Common myeloid progenitor, CD34-positive (primary cell): ENCODE measurements around the gene PDGFRB.

ENCODE experiments used
- CTCF ChIA-PET: fragments of 350-600 bp; sonication (Branson Sonifier 250); formaldehyde crosslinking; loops from one replicate; lab custom pipeline; 2021; ENCODE audit warnings: antibody characterized with exemption; lab: Charles Lee
- POLR2A ChIA-PET: fragments of 350-600 bp; sonication (Branson Sonifier 250); formaldehyde crosslinking; loops from one replicate; lab custom pipeline; 2021; ENCODE audit warnings: antibody characterized with exemption; lab: Charles Lee
- DNase-seq, 3 donors: peaks; one replicate each; pipeline versions ENCODE4 v3.0.0 to v3.0.0-alpha.2; 2013
- H3K27ac ChIP-seq, 2 experiments: 1 replicate in 1 of 2; 2 replicates in 1 of 2; pipeline ENCODE4 v1.7.0; 2013; ENCODE audit warnings: inconsistent platforms in 2 of 2, low read length in 2 of 2, mild to moderate bottlenecking in 2 of 2, low read depth in 1 of 2, moderate library complexity in 1 of 2; ENCODE audit not compliant: severe bottlenecking in 2 of 2, insufficient read depth in 1 of 2, poor library complexity in 1 of 2
- H3K27me3 ChIP-seq, 5 experiments: replicated peaks in 2 of 5; 1 replicate in 3 of 5; 2 replicates in 2 of 5; pipeline versions ENCODE4 v1.6.1 to v1.7.0; 2013; ENCODE audit warnings: low read length in 4 of 5, mild to moderate bottlenecking in 2 of 5, moderate library complexity in 2 of 5, inconsistent platforms in 1 of 5; ENCODE audit not compliant: insufficient read depth in 5 of 5, control insufficient read depth in 4 of 5
- H3K36me3 ChIP-seq, 4 experiments: 1 replicate in 2 of 4; 2 replicates in 2 of 4; pipeline versions ENCODE4 v1.6.1 to v1.7.0; 2013; ENCODE audit warnings: low read length in 3 of 4, control low read depth in 1 of 4, mild to moderate bottlenecking in 1 of 4; ENCODE audit not compliant: control insufficient read depth in 4 of 4, insufficient read depth in 4 of 4
- H3K4me1 ChIP-seq, 4 experiments: 1 replicate in 3 of 4; 2 replicates in 1 of 4; pipeline versions ENCODE4 v1.6.1 to v1.7.1; 2013; ENCODE audit warnings: low read length in 3 of 4, mild to moderate bottlenecking in 3 of 4, control low read depth in 1 of 4, inconsistent platforms in 1 of 4, moderate library complexity in 1 of 4; ENCODE audit not compliant: control insufficient read depth in 4 of 4, insufficient read depth in 4 of 4; ENCODE audit errors: control extremely low read depth in 1 of 4
- H3K4me3 ChIP-seq, 7 experiments: 1 replicate in 4 of 7; 2 replicates in 3 of 7; pipeline versions ENCODE4 v1.5.1 to v1.7.0; 2013; ENCODE audit warnings: mild to moderate bottlenecking in 7 of 7, low read length in 6 of 7, moderate library complexity in 6 of 7, inconsistent platforms in 2 of 7, low read depth in 2 of 7, control low read depth in 1 of 7; ENCODE audit not compliant: insufficient read depth in 4 of 7, control insufficient read depth in 1 of 7; ENCODE audit errors: extremely low read depth in 1 of 7
- H3K9me3 ChIP-seq, 5 experiments: 1 replicate in 4 of 5; 2 replicates in 1 of 5; pipeline versions ENCODE4 v1.6.1 to v1.7.1; 2013; ENCODE audit warnings: low read length in 4 of 5, mild to moderate bottlenecking in 2 of 5, inconsistent platforms in 1 of 5, low read depth in 1 of 5, moderate library complexity in 1 of 5; ENCODE audit not compliant: control insufficient read depth in 4 of 5, insufficient read depth in 2 of 5; ENCODE audit errors: control extremely low read depth in 1 of 5
- WGBS: methylation state at CpG from one replicate; pipeline ENCODE4 v1.1.5; 2013; ENCODE audit not compliant: insufficient coverage; 5-methylcytosine and 5-hydroxymethylcytosine counted together

The PDGFRB gene

GRCh38 chr5:150183436-150183835 lies 27.8 kb upstream of the PDGFRB start:
- 95% methylated on average over 12 of the region's 12 CpGs for WGBS
- no peaks in the 10 kb centered on the region for H3K36me3 ChIP-seq
- CTCF ChIA-PET, result interaction anchor here (1.6 kb wide), 1 partner anchor 15 kb away, joined by 4 read pairs; no protein-coding TSS in a partner anchor

GRCh38 chr5:150182774-150183173 lies 27.1 kb upstream of the PDGFRB start:
- ChIA-PET CTCF (interaction anchor here (0.8 kb wide), 1 partner anchor 36 kb away, joined by 3 read pairs; no protein-coding TSS in a partner anchor), POLR2A (no interaction called here)
- no peaks in the 10 kb centered on the region for H3K36me3 ChIP-seq
- peaks cover 0 to 5% (median 0%) of the 10 kb centered on the region in 5 experiments for H3K27me3 ChIP-seq
- no peaks in the 10 kb centered on the region for H3K9me3 ChIP-seq
- no peak for DNase-seq
- H3K4me1 ChIP-seq, result peaks cover 0 to 9% (median 0%) of the 10 kb centered on the region in 4 experiments
- no peak overlapping the region for H3K27ac ChIP-seq
- H3K4me3 ChIP-seq, result no peak overlapping the region
- 96% methylated on average over 10 of the region's 10 CpGs for WGBS

More at GRCh38 chr5:150183436-150183835, 27.8 kb upstream of the PDGFRB start:
- DNase-seq, result no peak
- Histone ChIP-seq H3K27ac (no peak overlapping the region), H3K4me1 (peaks cover 0 to 9% (median 0%) of the 10 kb centered on the region in 4 experiments), H3K4me3 (no peak overlapping the region), H3K27me3 (peaks cover 0 to 8% (median 5%) of the 10 kb centered on the region in 5 experiments), H3K9me3 (no peaks in the 10 kb centered on the region)
- POLR2A ChIA-PET, result no interaction called here

DNA sequence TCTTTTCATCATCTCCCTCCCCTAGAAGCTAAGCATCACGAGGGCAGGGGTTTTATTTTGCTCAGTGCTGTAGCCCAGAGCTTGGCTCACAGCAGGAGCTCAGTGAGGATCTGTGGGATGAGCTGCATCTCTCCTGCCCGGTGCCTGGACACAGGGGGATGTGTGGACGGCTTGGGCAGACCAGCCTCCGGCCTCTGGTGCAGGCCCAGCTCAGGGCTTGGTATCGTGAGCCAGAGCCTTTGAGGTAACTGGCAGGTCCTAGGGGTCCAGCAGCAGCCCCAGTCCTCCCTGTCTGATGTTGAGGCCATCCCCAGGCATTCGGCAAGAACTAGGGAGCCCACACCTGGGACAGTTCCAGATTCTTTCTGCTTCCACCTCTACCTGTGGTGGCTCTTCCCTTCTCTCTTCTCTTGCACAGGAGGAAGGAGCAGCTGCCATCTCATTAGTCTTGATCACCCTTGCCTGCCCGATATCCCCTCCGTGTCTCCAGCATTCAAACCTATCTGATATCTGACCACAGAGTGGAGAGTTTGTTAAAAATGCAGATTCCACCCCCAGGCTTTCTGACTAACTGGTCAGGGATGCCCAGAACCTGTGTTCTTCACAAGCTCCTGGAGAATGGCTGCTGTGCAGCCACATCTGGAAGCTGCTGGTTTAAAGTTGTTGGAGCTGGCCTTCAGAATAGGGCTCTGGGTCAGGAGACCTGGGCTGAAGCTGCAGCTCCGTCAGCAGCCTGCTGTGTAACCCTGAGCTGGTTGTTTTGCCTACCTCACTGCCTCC lies 26.3 kb upstream of the PDGFRB start:
- CTCF ChIA-PET, result interaction anchor here (0.6 to 1.5 kb wide), 5 partner anchors 9 to 37 kb away, joined by 3 to 4 read pairs (median 3); no protein-coding TSS in a partner anchor
- H3K27ac ChIP-seq, result no peak overlapping the region

DNA sequence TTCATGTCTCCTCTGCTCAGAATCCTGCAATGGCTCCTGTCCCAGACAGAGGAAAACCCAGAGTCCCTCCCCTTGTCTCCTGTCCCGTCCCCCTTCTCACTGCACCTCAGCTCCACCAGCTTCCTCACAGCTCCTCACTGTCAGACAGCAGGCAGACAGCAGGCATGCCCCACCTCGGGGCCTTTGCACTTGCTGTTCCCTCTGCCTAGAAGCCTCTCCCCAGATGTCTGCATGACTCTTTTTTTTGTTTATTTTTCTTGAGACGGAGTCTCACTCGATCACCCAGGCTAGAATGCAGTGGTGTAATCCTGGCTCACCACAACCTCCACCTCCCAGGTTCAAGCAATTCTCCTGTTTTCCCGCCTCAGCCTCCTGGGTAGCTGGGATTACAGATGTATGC lies 25.4 kb upstream of the PDGFRB start:
- 90% methylated on average over 3 of the region's 5 CpGs for WGBS
- Histone ChIP-seq H3K36me3 (no peaks in the 10 kb centered on the region), H3K27me3 (no peaks in the 10 kb centered on the region), H3K27ac (no peak overlapping the region), H3K9me3 (no peaks in the 10 kb centered on the region), H3K4me3 (no peak overlapping the region), H3K4me1 (peaks cover 0 to 9% (median 0%) of the 10 kb centered on the region in 4 experiments)
- CTCF ChIA-PET, result interaction anchor here (0.8 to 1.5 kb wide), 6 partner anchors 8 to 38 kb away, joined by 3 to 4 read pairs (median 3); no protein-coding TSS in a partner anchor
- DNase-seq, result no peak
- POLR2A ChIA-PET, result no interaction called here

More for the DNA sequence above, 26.3 kb upstream of the PDGFRB start:
- WGBS, result 100% methylated on average over 5 of the region's 9 CpGs
- Histone ChIP-seq H3K27me3 (peaks cover 0 to 2% (median 0%) of the 10 kb centered on the region in 5 experiments), H3K9me3 (no peaks in the 10 kb centered on the region), H3K36me3 (no peaks in the 10 kb centered on the region), H3K4me3 (no peak overlapping the region), H3K4me1 (peaks cover 0 to 9% (median 0%) of the 10 kb centered on the region in 4 experiments)
- DNase-seq, result no peak
- POLR2A ChIA-PET, result no interaction called here

DNA sequence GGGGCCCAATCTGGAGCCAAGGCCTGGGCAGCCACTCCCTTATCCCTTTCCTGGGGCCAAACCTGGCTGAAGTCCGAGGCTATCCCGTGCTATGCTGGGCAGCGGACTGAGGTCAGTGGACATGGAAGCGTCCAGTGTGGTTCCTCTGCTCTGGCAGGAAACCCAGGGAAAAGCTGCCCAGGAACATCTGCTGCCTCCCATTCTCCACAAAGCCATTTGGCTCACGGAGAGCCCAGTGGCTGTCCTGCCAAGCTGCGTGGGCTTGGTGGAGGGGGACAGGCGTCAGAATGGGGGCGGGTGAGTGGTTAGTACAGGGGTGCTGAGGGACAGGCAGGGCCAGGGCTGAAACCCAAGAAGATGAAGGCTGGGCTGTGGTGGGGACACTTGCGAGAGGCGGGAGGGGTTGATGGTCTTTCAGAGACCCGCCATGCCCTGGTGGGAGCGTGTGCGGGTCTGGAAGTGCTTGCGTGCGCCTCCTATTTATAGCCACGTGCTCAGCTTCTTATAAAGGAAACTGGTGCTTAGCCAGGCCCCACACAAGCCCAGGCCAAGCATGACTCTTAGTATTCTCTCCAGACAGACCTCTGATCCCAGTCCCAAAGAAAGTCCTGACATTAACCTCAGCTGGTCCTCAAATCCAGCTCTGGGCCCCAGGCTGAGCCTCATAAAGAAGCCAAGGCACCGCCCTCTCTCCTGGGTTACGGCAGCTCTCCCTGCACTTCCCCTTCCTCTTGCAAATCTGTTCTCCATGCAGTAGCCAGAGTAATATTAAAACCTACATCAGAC lies 24.8 kb upstream of the PDGFRB start:
- Histone ChIP-seq H3K9me3 (no peaks in the 10 kb centered on the region), H3K4me1 (peaks cover 0 to 9% (median 0%) of the 10 kb centered on the region in 4 experiments), H3K4me3 (no peak overlapping the region), H3K36me3 (no peaks in the 10 kb centered on the region), H3K27ac (no peak overlapping the region), H3K27me3 (peaks cover 0 to under 1% (median 0%) of the 10 kb centered on the region in 5 experiments)
- POLR2A ChIA-PET, result no interaction called here
- WGBS, result 67% methylated on average over 15 of the region's 18 CpGs
- peak in 2 of 3 donors; percentile 34 to 36 for DNase-seq
- CTCF ChIA-PET, result interaction anchor here (0.6 to 1.7 kb wide), 7 partner anchors 8 to 38 kb away, joined by 3 to 8 read pairs (median 3); no protein-coding TSS in a partner anchor

- H3K9me3 ChIP-seq, result no peaks in the 10 kb centered on the region
Observed at GRCh38 chr5:150179019-150179620, 23.5 kb upstream of the PDGFRB start.

More at GRCh38 chr5:150179019-150179620, 23.5 kb upstream of the PDGFRB start:
- Histone ChIP-seq H3K4me3 (no peak overlapping the region), H3K36me3 (no peaks in the 10 kb centered on the region), H3K27ac (no peak overlapping the region), H3K4me1 (peaks cover 0 to 9% (median 0%) of the 10 kb centered on the region in 4 experiments), H3K27me3 (peaks cover 0 to 3% (median 0%) of the 10 kb centered on the region in 5 experiments)
- POLR2A ChIA-PET, result no interaction called here
- 98% methylated on average over 5 of the region's 7 CpGs for WGBS
- DNase-seq, result no peak
- CTCF ChIA-PET, result interaction anchor here (0.6 to 1.7 kb wide), 5 partner anchors 14 to 157 kb away, joined by 3 to 8 read pairs (median 3); no protein-coding TSS in a partner anchor
